SIG-M5 treated with dmso at 0.1 percent for 504 hours (cell line): Measurements from ENCODE around the gene UBL7.
"Not testable (repeated sequence)": the region's sequence is repeated elsewhere in the genome, so short reads cannot be mapped to it uniquely, and the experiment has no call there.

Experiments used
- DNase-seq: peaks from one replicate; lab custom pipeline; 2025; ENCODE audit not compliant: unreplicated experiment; lab: John Stamatoyannopoulos, UW

UBL7 gene

DNA sequence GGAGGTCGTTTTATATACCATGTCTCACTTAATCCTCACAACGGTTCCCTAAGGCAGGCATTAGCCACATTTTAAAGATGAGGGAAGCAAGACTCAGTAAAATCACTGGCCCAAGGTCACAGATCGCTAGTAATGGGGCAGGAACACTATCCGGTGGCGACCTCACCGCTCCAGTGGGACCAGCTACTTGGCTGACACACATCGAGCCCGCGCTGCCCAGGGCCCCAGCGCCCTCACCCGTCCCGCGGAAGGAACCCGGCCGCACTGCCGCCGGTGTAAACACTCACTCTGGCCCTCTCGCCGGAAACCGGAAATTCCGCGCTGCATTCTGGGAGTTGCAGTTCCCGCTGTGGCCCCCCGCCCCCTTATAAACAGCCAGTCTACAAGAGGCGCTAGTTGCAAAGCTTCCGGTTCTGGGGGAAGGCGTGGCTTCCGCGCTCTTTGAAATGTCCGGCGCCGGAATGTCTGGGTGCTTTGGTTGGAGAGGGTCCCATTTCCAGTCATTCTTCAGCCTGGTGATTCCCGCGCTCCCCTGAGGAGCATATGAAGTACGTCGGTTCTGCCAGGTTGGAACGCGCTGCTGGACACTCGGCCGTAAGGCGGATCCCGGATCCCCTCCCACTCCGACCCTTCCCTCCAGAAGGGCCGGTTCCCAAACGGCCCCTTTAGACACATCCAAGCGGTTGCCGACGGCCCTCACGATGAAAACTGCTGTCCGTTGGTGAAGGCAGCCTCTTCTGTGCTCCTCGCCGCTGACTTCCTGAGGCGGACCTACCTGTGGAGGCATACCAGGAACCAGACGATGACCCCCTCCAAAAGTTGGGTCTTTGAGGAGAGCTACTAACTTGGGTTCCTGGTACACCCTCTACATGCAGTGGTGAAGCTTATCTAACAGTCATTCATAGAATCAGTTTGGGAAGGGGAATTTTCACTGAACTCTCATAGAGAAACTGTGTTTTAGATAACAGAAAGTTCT, at the start of gene UBL7:
TSS of gene UBL7 (minus strand) at position 290 of the 976 bp plus-strand sequence. CDS start 2,293 bp downstream, outside the sequence.
- peak; percentile 98 for DNase-seq

DNA sequence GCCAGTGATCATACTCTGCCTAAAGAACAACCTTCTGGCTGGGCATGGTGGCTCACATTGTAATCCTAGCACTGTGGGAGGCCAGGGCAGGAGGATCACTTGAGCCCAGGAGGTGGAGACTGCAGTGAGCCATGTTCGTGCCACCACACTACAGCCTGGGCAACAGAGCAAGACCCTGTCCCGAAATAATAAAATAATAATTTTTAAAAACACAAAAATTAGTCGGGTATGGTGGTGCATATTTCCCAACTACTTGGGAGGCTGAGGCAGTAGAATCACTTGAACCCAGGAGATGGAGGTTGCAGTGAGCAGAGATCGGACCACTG, 45.5 kb upstream of the UBL7 start:
- DNase-seq, result no peak

- no peak for DNase-seq
Measured at GRCh38 chr15:74505837-74506514, 45.0 kb upstream of the UBL7 start.

GRCh38 chr15:74504836-74505235, 43.9 kb upstream of the UBL7 start:
- no peak for DNase-seq

DNA sequence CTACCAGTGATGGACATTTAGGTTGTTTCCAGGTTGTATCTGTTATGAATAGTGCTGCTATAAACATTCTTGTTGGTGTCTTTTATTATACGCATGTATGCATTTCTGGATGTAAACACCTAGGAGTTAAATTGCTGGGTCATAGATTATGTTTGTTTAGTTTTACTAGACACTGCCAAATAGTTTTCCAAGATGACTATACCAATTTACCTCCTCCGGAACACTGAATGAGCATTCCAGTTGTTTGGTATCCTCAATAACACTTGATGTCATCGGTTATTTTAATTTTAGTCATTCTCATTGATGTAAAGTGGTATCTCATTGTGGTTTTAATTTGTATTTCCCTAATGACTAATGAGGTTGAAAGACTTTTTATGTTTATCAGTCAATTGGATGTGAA, 43.5 kb upstream of the UBL7 start:
- DNase-seq, result no peak

GRCh38 chr15:74502301-74502700, 41.3 kb upstream of the UBL7 start:
- DNase-seq, result no peak

DNA sequence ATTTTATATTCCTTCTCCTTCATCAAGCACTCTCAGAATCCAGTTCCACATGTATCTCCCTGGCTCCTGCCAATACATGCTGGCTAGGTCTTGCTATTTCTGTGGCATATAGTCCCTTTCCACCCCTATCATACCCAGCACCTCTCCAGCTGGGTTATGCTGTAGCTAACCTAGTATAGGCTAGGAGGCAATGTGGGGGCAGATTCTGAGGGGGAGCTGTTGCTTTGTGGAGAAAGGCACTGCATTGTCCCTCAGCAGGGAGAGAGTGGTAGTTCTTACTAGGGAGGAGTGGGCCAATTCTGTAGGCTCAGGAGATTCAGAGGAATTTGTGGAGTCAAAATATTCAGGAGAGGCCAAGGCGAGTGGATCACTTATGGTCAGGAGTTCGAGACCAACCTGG, 39.4 kb upstream of the UBL7 start:
- DNase-seq, result no peak

GRCh38 chr15:74499366-74499765, 38.4 kb upstream of the UBL7 start:
- no peak for DNase-seq

- no peak for DNase-seq
Measured at GRCh38 chr15:74497584-74497983, 36.6 kb upstream of the UBL7 start.

- DNase-seq, result no peak
Measured at GRCh38 chr15:74496648-74497047, 35.7 kb upstream of the UBL7 start.

DNA sequence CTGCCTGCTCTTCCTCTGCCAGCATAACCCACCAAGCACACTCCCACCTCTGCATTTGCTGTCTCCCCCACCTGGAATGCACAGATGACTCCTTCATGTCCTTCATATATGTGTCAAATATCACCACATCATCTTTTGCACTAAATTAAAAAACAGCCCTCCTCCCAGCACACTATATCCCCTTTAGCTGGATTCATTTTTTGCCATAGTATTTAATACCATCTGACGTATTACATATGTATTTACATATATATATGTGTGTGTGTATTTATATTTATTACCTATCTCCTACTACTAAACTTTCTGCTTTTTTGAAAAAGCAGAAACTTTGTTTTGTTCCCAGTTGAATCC, 29.4 kb upstream of the UBL7 start:
- DNase-seq, result no peak

DNA sequence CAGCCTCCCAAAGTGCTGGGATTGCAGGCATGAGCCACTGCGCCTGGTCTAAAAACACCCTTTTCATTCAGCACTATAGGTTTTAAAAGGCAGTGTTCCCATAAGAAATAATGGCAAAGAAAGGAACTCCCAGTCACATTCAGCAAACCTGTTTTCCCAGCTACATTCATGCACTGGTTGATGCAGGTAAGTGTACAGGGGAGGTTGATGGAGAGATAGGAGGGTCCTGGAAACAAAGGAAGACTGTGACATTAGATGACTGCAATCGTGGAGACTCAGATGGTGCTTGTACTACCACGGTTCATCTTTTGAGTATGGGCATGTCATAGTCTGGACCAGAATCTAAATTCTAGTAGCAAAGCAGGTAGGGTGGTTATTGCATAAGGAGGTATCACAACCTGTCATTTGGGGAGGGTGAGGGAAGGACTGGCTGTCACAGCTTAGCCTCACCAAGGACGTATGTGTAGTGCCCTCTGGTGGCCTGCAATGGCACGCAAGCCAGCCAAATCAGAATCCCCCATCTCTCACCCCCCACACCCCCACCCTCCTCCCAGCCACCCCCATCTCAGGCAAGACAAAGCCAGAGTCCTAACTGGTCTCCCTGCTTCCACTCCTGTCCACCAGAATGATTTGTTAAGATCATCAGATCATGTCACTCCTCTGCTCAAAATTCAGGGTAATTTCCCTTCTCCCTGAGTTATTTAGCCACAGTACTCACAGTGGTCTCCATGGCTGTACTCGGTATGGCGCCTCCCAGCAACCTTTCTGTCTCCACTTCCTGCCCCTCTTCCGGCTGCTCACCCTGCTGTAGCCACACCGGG, 28.8 kb upstream of the UBL7 start:
- DNase-seq, result peak; percentile 49

- DNase-seq, result no peak
Measured at GRCh38 chr15:74488776-74489175, 27.8 kb upstream of the UBL7 start.

GRCh38 chr15:74482661-74483060, 21.7 kb upstream of the UBL7 start:
- DNase-seq, result peak; percentile 8

GRCh38 chr15:74480364-74480763, 19.4 kb upstream of the UBL7 start:
- DNase-seq, result not testable (repeated sequence)

- DNase-seq, result not testable (repeated sequence)
Measured at GRCh38 chr15:74471621-74472020, 10.7 kb upstream of the UBL7 start.

DNA sequence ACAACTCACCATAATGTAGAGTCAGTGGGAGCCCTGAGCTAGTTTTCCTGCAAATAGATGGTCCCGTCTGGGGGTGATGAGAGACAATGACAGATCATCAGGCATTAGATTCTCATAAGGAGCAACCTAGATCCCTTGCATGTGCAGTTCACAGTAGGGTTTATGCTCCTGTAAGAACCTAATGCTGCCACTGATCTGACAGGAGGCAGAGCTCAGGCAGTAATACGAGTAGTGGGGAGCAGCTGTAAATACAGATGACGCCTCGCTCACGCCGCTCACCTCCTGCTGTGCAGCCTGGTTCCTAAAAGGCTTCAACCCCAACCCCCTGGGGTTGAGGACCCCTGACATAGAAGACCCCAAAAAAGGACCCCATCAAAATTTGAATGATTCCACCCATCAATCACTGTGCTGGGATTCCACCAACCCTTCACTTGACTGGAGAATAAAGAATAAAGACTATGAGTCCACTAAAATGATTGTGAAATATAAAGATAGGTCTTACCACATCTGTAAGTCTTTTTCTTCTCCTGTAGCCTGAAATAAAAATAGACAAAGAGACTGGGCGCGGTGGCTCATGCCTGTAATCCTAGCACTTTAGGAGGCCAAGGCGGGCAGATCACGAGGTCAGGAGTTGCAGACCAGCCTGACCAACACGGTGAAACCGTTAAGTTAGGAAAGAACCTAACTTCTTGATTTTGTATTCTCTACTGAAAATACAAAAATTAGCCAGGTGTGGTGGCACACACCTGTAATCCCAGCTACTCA, 9.9 kb upstream of the UBL7 start:
- DNase-seq, result no peak

DNA sequence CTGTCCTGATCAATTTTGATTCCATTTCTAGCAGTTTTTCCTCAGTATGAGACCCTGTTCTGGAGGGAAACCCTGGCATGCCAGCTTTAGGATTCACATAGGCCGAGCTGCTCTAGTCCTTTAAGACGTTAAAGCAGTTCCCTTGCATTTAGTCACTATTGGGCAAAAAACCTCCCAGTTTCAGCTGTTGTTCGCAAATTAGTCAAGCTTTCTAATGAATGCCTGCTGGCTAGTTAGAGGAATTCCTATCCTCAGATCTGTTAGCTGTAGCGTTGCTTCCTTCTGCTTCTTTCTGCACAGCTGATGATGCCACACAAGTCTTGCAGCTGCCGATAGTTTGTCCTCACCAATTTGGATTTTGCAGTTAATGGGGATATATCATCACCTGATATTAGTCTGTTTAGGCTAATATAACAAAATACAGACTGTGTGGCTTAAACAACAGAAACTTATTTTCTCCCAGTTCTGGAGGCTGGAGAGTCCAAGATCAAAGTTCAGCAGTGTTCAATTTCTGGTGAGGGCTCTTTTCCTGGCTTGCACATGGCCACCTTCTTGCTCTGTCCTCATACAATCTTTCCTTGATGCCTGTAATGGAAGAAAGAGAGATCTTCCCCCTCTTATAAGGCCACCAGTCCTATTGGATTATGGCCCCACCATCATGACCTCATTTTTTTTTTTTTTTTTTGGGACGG, 7.5 kb upstream of the UBL7 start:
- no peak for DNase-seq

DNA sequence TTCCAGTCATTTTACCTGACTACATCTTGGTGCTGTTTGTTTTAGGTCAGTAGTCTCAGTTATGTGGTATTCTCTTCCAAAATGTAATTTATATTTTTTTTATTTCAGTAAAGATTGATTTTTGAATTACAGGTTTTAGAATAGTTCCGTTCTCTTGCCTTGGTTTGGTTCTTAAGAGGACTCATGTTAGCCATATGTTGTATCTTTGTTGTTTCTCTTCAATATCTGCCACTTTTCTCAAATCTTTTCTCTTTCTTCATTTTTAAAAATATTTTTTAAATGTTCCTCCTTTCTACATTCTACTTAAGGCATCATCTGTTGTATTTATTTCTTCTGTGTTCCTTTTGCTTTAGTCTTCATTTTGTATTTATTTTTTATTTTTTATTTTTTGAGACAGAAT, 5.6 kb upstream of the UBL7 start:
- no peak for DNase-seq

GRCh38 chr15:74464897-74465296, 3.9 kb upstream of the UBL7 start:
- DNase-seq, result no peak
